Uterus (tissue), 2 donors: ENCODE results near the gene HCK.

Source experiments
- CTCF ChIP-seq, 4 experiments: fragments of 200-600 bp in 2 of 4; fragments of 450-650 bp in 2 of 4; sonication (generic) in 2 of 4; IDR thresholded peaks; one replicate each; pipeline ENCODE4 v1.5.1; 2016 to 2019; ENCODE audit warnings: antibody characterized with exemption in 4 of 4, mild to moderate bottlenecking in 2 of 4, moderate library complexity in 1 of 4
- POLR2A ChIP-seq, 2 donors: fragments of 450-650 bp; IDR thresholded peaks; one replicate each; pipeline ENCODE4 v1.6.1; 2016; ENCODE audit warnings: antibody characterized with exemption in 2 of 2, mild to moderate bottlenecking in 1 of 2, moderate library complexity in 1 of 2

- TF ChIP-seq POLR2A (IDR thresholded peaks at IDR 0.05) (no peak), CTCF (IDR thresholded peaks at IDR 0.05) (no peak)
Observed at GRCh38 chr20:32034581-32035425, 17.2 kb upstream of the HCK start.
